ENCODE measurements around the gene SLC35F6.

GRCh38 chr2:26722911-26723310 is 41.2 kb upstream of the SLC35F6 start:
- TF ChIP-seq SUZ12 (IDR thresholded peaks at IDR 0.05; ENCODE audit: extremely low read depth, insufficient read depth, insufficient read length) (no peak), ZNF274 (IDR thresholded peaks at IDR 0.05; ENCODE audit: low read depth, low read length) (no peak), YY1 (IDR thresholded peaks at IDR 0.05; ENCODE audit: insufficient read depth, insufficient read length) (no peak)
